GM21825 (cell line): ENCODE data around the gene NFATC3.

ENCODE experiments used
- ATAC-seq: cut with Tn5 transposase; IDR thresholded peaks from one replicate; pipeline ENCODE4 v1.9.1; 2021; ENCODE audit warnings: mild to moderate bottlenecking, moderate library complexity; ENCODE audit not compliant: unreplicated experiment

The NFATC3 gene

GRCh38 chr16:68072038-68072695, 13.0 kb upstream of the NFATC3 start:
- ATAC-seq = no peak

GRCh38 chr16:68073902-68074760, 11.0 kb upstream of the NFATC3 start:
- no peak for ATAC-seq

- ATAC-seq = peak; percentile 72
These were observed 10.2 kb upstream of the NFATC3 start for GRCh38 chr16:68074850-68075555.

GRCh38 chr16:68075980-68076379, 9.2 kb upstream of the NFATC3 start:
- ATAC-seq = no peak

- no peak for ATAC-seq
These were observed 8.6 kb upstream of the NFATC3 start for GRCh38 chr16:68076560-68076959.

- no peak for ATAC-seq
These were observed 7.1 kb upstream of the NFATC3 start for GRCh38 chr16:68077866-68078700.

GRCh38 chr16:68078701-68079375, 6.3 kb upstream of the NFATC3 start:
- no peak for ATAC-seq

- ATAC-seq = no peak
These were observed 5.9 kb upstream of the NFATC3 start for GRCh38 chr16:68079376-68079625.

- no peak for ATAC-seq
These were observed 5.4 kb upstream of the NFATC3 start for GRCh38 chr16:68079626-68080344.

- ATAC-seq = no peak
These were observed 3.1 kb upstream of the NFATC3 start for GRCh38 chr16:68081861-68082628.

- ATAC-seq = no peak
These were observed 2.4 kb upstream of the NFATC3 start for GRCh38 chr16:68082629-68083238.

GRCh38 chr16:68083239-68083781, 1.9 kb upstream of the NFATC3 start:
- no peak for ATAC-seq

GRCh38 chr16:68083861-68084503, 1.2 kb upstream of the NFATC3 start:
- ATAC-seq = no peak

GRCh38 chr16:68084504-68085258, 489 bp upstream of the NFATC3 start:
- ATAC-seq = peak; percentile 54

- ATAC-seq = no peak
These were observed 1.2 kb downstream of the NFATC3 start for GRCh38 chr16:68086336-68086841.

GRCh38 chr16:68086860-68087268, 1.7 kb downstream of the NFATC3 start:
- ATAC-seq = no peak

- no peak for ATAC-seq
These were observed 2.5 kb downstream of the NFATC3 start for GRCh38 chr16:68087688-68088087.
